ENCODE results near the gene CFAP70.

Gene CFAP70

DNA sequence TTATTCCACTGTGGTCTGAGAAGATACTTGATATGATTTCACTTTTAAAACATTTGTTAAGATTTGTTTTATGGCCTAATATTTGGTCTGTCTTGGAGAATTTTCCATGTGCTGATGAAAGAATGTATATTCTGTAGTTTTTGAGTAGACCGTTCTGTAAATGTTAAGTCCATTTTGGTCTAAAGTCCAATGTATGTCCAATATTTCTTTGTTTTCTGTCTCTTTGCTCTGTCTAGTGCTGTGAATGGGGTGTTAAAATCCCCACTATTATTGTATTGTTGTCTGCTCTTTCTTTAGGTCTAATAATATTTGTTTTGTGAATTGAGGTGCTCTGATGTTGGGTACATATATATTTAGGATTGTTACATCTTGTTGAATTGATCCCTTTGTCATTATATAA, 142.9 kb downstream of the CFAP70 start:
- DNase-seq (ENCODE audit: low read depth) = no peak

DNA sequence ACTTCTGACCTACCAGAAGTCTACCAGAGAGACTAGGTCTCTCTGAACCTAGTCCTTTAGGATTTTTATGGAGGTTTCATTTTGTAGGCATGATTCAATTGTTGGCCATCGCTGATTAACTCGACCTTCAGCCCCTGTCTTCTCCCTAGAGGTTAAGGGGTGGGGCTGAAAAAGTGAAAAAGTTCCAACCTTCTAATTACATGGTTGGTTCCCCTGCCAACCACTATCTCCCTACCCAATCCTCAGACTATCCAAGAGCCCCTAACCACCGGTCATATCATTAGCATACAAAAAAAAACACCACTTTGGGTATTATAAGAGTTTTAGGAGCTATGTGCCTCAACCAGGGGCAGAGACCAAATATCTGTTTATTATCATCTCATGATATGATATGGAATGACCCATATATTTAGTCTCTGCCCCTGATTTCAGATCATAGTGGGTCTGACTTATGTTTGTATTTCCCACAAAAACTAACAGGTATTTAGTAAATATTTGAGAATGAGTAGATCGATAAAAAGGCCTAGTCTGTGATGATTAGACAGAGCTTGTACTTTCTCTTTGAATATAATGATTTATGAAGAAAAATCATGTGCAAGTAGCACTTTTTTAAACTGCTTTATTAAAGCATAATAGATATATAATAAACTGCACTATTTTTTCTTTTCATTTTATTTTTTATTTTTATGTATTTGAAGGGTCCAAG, 147.4 kb downstream of the CFAP70 start:
- DNase-seq (ENCODE audit: low read depth) = no peak

- no peak for DNase-seq (ENCODE audit: low read depth)
These were observed 148.1 kb downstream of the CFAP70 start for GRCh38 chr10:73210395-73211105.

DNA sequence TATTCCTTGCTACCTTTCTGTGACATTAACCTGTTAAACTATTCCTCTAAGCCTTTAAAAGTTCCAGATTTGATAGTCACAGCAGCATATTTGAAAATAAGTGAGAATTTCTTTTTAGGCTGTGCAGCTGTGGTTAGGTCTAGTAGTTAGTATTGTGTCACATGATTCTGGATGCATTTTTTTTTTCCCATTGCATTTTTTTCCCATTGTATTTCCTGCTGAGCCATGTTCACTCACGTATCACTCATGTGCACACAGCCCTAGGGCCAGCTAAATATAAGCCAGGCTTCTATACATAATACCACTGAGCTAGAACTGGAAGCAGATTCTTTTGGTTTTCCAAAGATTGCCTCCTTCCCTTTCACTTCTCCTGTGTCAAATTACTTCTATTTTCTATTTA, 149.0 kb downstream of the CFAP70 start:
- no peak for DNase-seq (ENCODE audit: low read depth)

- no peak for DNase-seq (ENCODE audit: low read depth)
These were observed 150.8 kb downstream of the CFAP70 start for GRCh38 chr10:73207883-73208282.

GRCh38 chr10:73206385-73206784, 152.3 kb downstream of the CFAP70 start:
- DNase-seq (ENCODE audit: low read depth) = no peak

DNA sequence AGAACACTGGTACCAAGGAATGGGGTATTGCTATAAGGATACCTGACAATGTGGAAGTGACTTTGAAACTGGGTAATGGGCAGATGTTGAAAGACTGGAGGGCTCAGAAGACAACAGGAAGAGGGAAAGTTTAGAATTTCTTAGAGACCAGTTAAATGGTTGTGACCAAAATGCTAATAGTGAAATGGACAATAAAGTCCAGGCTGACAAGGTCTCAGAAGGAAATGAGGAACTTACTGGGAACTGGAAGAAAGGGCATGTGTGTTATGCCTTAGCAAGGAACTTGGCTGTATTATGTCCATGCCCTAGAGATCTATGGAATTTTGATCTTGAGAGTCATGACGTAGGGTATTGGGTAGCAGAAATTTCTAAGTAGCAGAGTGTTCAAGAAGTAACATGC, 152.8 kb downstream of the CFAP70 start:
- DNase-seq (ENCODE audit: low read depth) = no peak

GRCh38 chr10:73205081-73205480, 153.6 kb downstream of the CFAP70 start:
- DNase-seq (ENCODE audit: low read depth) = no peak

All from fibroblast of the conjunctiva (primary cell).